SU-DHL-6 (cell line): ENCODE measurements around the gene TUBA3E.
A peak's percentile ranks its signal among the peaks of the same experiment; 100 is the strongest.
"Not testable (repeated sequence)": the region's sequence is repeated elsewhere in the genome, so short reads cannot be mapped to it uniquely, and the experiment has no call there.

Experiments
- H2AFZ ChIP-seq: fragments of 200-600 bp; sonication (generic); 2 replicates; pipeline ENCODE4 v1.6.1; 2014; ENCODE audit warnings: low read depth, mild to moderate bottlenecking, moderate library complexity, mixed read lengths, antibody characterized with exemption, low read length; ENCODE audit not compliant: severe bottlenecking
- H3F3A ChIP-seq: fragments of 200-600 bp; shearing (Covaris generic); 2 replicates; pipeline ENCODE4 v1.6.0; 2016; ENCODE audit warnings: antibody characterized with exemption, mild to moderate bottlenecking; ENCODE audit not compliant: insufficient read depth
- H3K27ac ChIP-seq: fragments of 200-600 bp; sonication (generic); 2 replicates; pipeline ENCODE4 v1.5.1; 2016; ENCODE audit warnings: low read depth, mild to moderate bottlenecking, low read length, moderate library complexity, mixed read lengths
- H3K27me3 ChIP-seq: fragments of 200-600 bp; sonication (generic), shearing (Covaris generic); 2 replicates; pipeline ENCODE4 v1.6.0; 2014; ENCODE audit warnings: mild to moderate bottlenecking, low read length
- H3K36me3 ChIP-seq: fragments of 200-600 bp; sonication (generic); 2 replicates; pipeline ENCODE4 v1.6.1; 2014; ENCODE audit warnings: mild to moderate bottlenecking, low read length, mixed read lengths
- H3K4me2 ChIP-seq: fragments of 300-600, 200-600 bp; shearing (Covaris generic), sonication (generic); 2 replicates; pipeline ENCODE4 v1.6.0; 2014; ENCODE audit warnings: low read length, low read depth, mild to moderate bottlenecking; ENCODE audit not compliant: poor library complexity, severe bottlenecking
- H3K4me3 ChIP-seq: fragments of 200-600 bp; sonication (generic); 2 replicates; pipeline ENCODE4 v1.5.1; 2014; ENCODE audit warnings: antibody characterized with exemption, low read length, mild to moderate bottlenecking, mixed read lengths; ENCODE audit not compliant: insufficient read depth, poor library complexity, severe bottlenecking
- H3K79me2 ChIP-seq: fragments of 200-600 bp; sonication (generic); 2 replicates; pipeline ENCODE4 v1.6.1; 2014; ENCODE audit warnings: mild to moderate bottlenecking, low read length, moderate library complexity; ENCODE audit not compliant: insufficient read depth
- H3K9ac ChIP-seq: fragments of 200-600 bp; sonication (generic); 2 replicates; pipeline ENCODE4 v1.7.0; 2014; ENCODE audit warnings: mild to moderate bottlenecking, low read length
- H3K9me2 ChIP-seq: fragments of 200-600 bp; sonication (generic); replicated peaks from 2 replicates; pipeline ENCODE4 v1.6.1; 2014; ENCODE audit warnings: low read length; ENCODE audit not compliant: insufficient read depth
- H3K9me3 ChIP-seq: fragments of 200-600 bp; sonication (generic); 2 replicates; pipeline ENCODE4 v1.6.1; 2014; ENCODE audit warnings: low read length, mixed read lengths; ENCODE audit not compliant: insufficient read depth
- H4K20me1 ChIP-seq: fragments of 200-600 bp; sonication (generic); 2 replicates; pipeline ENCODE4 v1.6.1; 2014; ENCODE audit warnings: low read depth, mild to moderate bottlenecking, antibody characterized with exemption, low read length, moderate library complexity, mixed read lengths
- EZH2phosphoT487 ChIP-seq: fragments of 200-600 bp; sonication (generic), shearing (Covaris generic); conservative IDR thresholded peaks from 2 replicates; pipeline ENCODE4 v1.6.1; 2018; ENCODE audit warnings: mild to moderate bottlenecking, antibody characterized with exemption, low read length, moderate library complexity, mixed read lengths
- TF ChIP-seq, protein P1 (sequence below): fragments of 200-600 bp; sonication (generic); IDR thresholded peaks from one replicate; pipeline ENCODE4 v1.5.1; 2017; ENCODE audit warnings: antibody characterized with exemption, mild to moderate bottlenecking, low read length, moderate library complexity; ENCODE audit not compliant: insufficient read depth, poor library complexity, severe bottlenecking

TUBA3E gene

DNA sequence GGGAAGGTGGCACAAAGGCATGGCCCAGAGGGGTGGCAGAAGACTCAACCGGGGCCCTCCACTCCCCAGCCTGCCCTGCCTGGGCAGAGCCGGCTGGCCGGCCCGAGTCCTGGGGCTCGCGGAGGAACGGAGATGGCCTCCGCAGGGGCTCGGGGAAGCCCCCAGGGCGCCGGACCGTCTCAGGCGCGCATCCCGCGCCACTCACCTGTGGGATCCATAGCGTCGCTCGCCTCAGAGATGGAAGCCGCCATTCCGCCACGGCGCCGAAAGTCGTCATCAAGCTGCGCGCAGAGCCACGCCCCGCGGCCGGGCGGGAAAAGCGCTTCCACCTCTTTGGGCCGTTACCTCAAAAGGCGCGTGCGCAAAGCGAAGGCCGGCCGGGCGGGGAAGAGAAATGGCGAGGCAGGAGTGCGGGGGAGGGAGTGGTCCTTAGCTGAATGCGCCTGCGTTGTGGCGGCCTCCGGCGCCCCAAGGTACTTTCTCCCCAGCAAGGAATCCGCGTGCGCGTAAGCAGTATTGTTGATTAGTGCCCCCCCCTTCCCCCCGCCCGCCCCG is 16.8 kb downstream of the TUBA3E start, which contains the start of gene SMPD4:
Gene SMPD4, minus strand, starts transcription at position 278 of the 555 bp plus-strand sequence. CDS start 5,010 bp downstream, outside the sequence.
- Histone ChIP-seq H3K9me3 (no peaks in the 10 kb centered on the region), H3F3A (no peaks in the 10 kb centered on the region), H4K20me1 (no peaks in the 10 kb centered on the region), H3K27me3 (no peaks in the 10 kb centered on the region), H3K4me2 (peak within 1 kb of the TSS; percentile 57), H3K9me2 (no peaks in the 10 kb centered on the region), H3K9ac (peak within 1 kb of the TSS; percentile 85), H3K27ac (peak within 1 kb of the TSS; percentile 82), H3K36me3 (no peaks in the 10 kb centered on the region), H2AFZ (peak within 1 kb of the TSS; percentile 74), H3K4me3 (peak within 1 kb of the TSS; percentile 75), H3K79me2 (peaks cover 70% of the 10 kb centered on the region)
- no peak for TF ChIP-seq EZH2phosphoT487
- TF ChIP-seq, protein P1, sequence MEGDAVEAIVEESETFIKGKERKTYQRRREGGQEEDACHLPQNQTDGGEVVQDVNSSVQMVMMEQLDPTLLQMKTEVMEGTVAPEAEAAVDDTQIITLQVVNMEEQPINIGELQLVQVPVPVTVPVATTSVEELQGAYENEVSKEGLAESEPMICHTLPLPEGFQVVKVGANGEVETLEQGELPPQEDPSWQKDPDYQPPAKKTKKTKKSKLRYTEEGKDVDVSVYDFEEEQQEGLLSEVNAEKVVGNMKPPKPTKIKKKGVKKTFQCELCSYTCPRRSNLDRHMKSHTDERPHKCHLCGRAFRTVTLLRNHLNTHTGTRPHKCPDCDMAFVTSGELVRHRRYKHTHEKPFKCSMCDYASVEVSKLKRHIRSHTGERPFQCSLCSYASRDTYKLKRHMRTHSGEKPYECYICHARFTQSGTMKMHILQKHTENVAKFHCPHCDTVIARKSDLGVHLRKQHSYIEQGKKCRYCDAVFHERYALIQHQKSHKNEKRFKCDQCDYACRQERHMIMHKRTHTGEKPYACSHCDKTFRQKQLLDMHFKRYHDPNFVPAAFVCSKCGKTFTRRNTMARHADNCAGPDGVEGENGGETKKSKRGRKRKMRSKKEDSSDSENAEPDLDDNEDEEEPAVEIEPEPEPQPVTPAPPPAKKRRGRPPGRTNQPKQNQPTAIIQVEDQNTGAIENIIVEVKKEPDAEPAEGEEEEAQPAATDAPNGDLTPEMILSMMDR: no peak

- Histone ChIP-seq H2AFZ (peak overlapping the region; percentile 43), H3K79me2 (peaks cover 75% of the 10 kb centered on the region), H3K9ac (peak overlapping the region; percentile 85), H3K4me2 (peak overlapping the region; percentile 55), H3K4me3 (peak overlapping the region; percentile 75)
- H3K27me3 ChIP-seq, H3K9me2 ChIP-seq, H3F3A ChIP-seq, H4K20me1 ChIP-seq, H3K9me3 ChIP-seq, H3K36me3 ChIP-seq, H3K27ac ChIP-seq: not testable (repeated sequence)
Observed at GRCh38 chr2:130180404-130181324, 17.6 kb downstream of the TUBA3E start.

DNA sequence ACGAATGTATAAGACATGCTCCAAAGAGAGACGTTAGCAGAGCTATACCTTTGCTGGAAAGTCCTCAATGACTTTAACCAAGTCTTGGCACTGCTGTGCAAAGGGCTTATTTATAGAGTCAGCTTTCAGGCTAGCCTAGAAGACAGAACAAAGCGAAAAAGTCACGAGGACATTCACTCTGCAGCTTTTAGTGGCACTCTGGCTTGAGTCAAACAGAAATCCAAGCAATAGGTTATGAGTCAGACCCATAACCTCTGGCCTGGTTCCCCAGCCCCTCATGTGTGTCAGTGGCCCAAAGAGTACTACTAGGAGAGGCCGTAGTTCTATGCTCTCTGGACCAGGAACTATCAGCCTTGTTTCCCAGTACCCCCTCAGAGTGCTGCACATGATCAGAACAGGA is 23.4 kb downstream of the TUBA3E start:
- peaks cover 43% of the 10 kb centered on the region for H3K79me2 ChIP-seq
- H3K27me3 ChIP-seq, H3K9me2 ChIP-seq, H4K20me1 ChIP-seq, H3K9ac ChIP-seq, H3F3A ChIP-seq, H3K36me3 ChIP-seq, H3K4me3 ChIP-seq, H3K9me3 ChIP-seq, H3K27ac ChIP-seq, H2AFZ ChIP-seq, H3K4me2 ChIP-seq: not testable (repeated sequence)

DNA sequence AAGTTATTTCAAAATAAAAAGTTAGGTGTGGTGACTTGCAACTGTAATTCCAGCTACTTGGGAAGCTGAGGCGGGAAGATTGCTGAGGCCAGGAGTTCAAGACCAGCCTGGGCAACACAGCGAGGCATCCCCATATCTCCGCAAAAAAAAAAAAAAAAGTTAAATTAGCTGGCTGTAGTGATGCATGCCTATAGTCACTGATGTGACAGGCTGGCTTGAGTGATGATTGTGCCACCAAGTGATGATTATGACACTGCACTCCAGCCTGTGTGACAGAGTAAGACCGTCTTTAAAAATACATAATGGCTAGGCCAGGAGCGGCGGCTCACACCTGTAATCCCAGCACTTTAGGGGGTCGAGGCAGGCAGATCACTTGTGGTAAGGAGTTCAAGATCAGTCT is 28.3 kb downstream of the TUBA3E start:
- Histone ChIP-seq H3K9me2 (no peaks in the 10 kb centered on the region), H3F3A (no peaks in the 10 kb centered on the region), H3K36me3 (peaks cover 3% of the 10 kb centered on the region; the same call in 1 of the 2 replicates), H4K20me1 (no peaks in the 10 kb centered on the region), H3K9ac (no peak overlapping the region), H3K9me3 (no peaks in the 10 kb centered on the region), H3K79me2 (no peaks in the 10 kb centered on the region), H3K4me2 (no peak overlapping the region), H3K27me3 (no peaks in the 10 kb centered on the region), H2AFZ (no peak overlapping the region), H3K4me3 (no peak overlapping the region), H3K27ac (no peak overlapping the region)
- TF ChIP-seq EZH2phosphoT487: no peak
- TF ChIP-seq, protein P1: no peak

- H3K9ac ChIP-seq, H2AFZ ChIP-seq, H3K36me3 ChIP-seq, H3K4me2 ChIP-seq, H3K27ac ChIP-seq, H3K9me3 ChIP-seq, H3K27me3 ChIP-seq, H3K79me2 ChIP-seq, H4K20me1 ChIP-seq, H3K4me3 ChIP-seq, H3F3A ChIP-seq, H3K9me2 ChIP-seq: not testable (repeated sequence)
Observed at GRCh38 chr2:130169163-130169562, 29.1 kb downstream of the TUBA3E start.

- H3K4me2 ChIP-seq, H3K9me3 ChIP-seq, H3F3A ChIP-seq, H3K27me3 ChIP-seq, H2AFZ ChIP-seq, H3K4me3 ChIP-seq, H3K36me3 ChIP-seq, H3K9me2 ChIP-seq, H4K20me1 ChIP-seq, H3K79me2 ChIP-seq, H3K27ac ChIP-seq, H3K9ac ChIP-seq: not testable (repeated sequence)
Observed at GRCh38 chr2:130166611-130167010, 31.6 kb downstream of the TUBA3E start.
